ENCODE results near the gene PLD3.

DNA sequence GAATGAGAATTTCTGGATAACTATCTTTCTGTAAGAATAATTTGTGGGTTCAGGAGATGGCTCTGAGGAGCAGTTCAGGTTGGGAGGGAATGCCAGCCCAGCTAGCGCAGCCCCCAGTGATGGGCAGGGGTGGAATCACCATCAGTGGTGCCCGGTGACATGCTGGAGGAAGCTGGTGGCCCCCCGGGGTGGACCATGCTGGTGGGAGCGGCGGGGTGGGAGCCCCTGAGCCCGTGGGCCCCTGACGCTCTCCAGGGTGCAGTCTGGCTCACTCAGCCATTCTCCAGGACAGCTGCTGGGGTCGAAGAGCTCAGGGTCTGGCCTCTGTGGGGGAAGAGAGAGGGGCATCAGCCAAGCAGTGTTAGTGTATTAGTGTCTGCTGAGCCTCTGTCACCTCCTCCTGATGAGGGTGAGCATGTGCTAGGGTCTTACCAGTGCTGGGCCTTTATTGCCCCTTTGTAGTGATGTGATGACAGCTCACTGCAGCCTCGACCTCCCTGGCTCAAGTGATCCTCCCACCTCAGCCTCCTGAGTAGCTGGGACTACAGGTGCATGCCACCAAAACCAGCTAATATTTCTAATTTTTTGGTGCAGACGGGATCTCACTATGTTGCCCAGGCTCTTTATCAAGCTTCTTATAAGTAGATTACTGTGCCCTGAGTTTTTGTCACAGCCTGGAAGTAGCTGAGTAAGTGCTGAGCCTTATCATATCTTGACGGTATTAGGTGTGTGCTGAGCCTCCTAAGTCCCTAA is 31.1 kb downstream of the PLD3 start:
- TF ChIP-seq CTCF (IDR thresholded peaks at IDR 0.05; ENCODE audit: low read length) (no peak), EZH2 (IDR thresholded peaks at IDR 0.05; ENCODE audit: borderline replicate concordance, low read length) (no peak)
